Naive B cell (primary cell): Measurements from ENCODE around the gene VWF. TPM values are rescaled to one million over a fixed set of nuclear protein-coding genes. Genes with fewer than 3 reads are reported as not detected.
"Not testable (repeated sequence)": the region's sequence is repeated elsewhere in the genome, so short reads cannot be mapped to it uniquely, and the experiment has no call there.

ENCODE experiments used
- ATAC-seq, 2 donors: fragments of 150-1000 bp; cut with Tn5 transposase; 2 replicates each; pipeline ENCODE4 v1.10.0; 2021; ENCODE audit warnings: low read depth in 2 of 2, mild to moderate bottlenecking in 2 of 2, moderate library complexity in 2 of 2
- DNase-seq: peaks from one replicate; pipeline ENCODE4 v3.0.0; 2022
- H3K27ac Mint-ChIP-seq, 6 donors: one replicate each; pipeline ENCODE4 v1.8.0; 2020 to 2022; ENCODE audit warnings: mild to moderate bottlenecking in 6 of 6, mixed read lengths in 6 of 6, moderate library complexity in 5 of 6, inconsistent platforms in 2 of 6
- H3K27me3 Mint-ChIP-seq, 3 donors: one replicate each; pipeline ENCODE4 v1.8.0; 2021 to 2022; ENCODE audit warnings: mixed read lengths in 3 of 3, mild to moderate bottlenecking in 1 of 3
- H3K36me3 Mint-ChIP-seq, 2 donors: one replicate each; pipeline ENCODE4 v1.8.0; 2020 to 2022; ENCODE audit warnings: mixed read lengths in 2 of 2, inconsistent platforms in 1 of 2, mild to moderate bottlenecking in 1 of 2
- H3K4me1 Mint-ChIP-seq, 3 donors: one replicate each; pipeline ENCODE4 v1.8.0; 2020 to 2022; ENCODE audit warnings: mixed read lengths in 3 of 3, inconsistent platforms in 1 of 3, mild to moderate bottlenecking in 1 of 3, moderate library complexity in 1 of 3
- H3K4me3 Mint-ChIP-seq, 8 donors: one replicate each; pipeline ENCODE4 v1.8.0; 2020 to 2022; ENCODE audit warnings: mild to moderate bottlenecking in 8 of 8, mixed read lengths in 8 of 8, moderate library complexity in 8 of 8, inconsistent platforms in 2 of 8
- H3K9me3 Mint-ChIP-seq, 7 donors: one replicate each; pipeline ENCODE4 v1.8.0; 2020 to 2022; ENCODE audit warnings: mixed read lengths in 7 of 7, mild to moderate bottlenecking in 5 of 7, inconsistent platforms in 2 of 7, moderate library complexity in 1 of 7
- polyA plus RNA-seq, 6 donors: library from polyadenylated mRNA; unstranded; fragments of 300-500 nt; fragmentation: Illumina TruSeq; gene quantifications; one replicate each; pipeline ENCODE4 v1.2.3, GENCODE V29; 2021; ENCODE audit warnings: low read depth in 6 of 6

Gene VWF
- polyA plus RNA-seq, 6 donors from 2014 or later, result 0.03 to 0.08 TPM; not detected in 4

DNA sequence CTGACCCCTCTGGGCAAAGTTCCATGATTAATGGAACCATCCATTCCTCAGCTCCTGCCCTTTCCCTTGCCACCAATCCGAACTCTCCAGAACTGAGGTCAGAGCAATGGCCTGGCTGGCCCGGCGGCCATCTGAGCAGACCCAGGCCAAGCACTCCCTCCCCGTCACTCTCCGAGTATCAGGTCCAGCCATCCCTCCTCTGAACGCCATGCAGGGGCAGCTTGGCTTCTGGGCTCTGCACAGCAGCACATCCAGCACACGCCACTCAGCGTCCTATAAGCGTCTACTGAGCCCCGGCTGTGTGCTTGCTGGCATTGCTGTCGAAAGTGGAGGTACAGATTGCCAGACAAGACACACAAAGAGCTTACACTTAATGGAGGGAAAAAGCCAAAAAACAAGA, 34.3 kb upstream of the VWF start:
- no peak for ATAC-seq
- H3K27me3 Mint-ChIP-seq, result peaks cover 11 to 43% (median 33%) of the 10 kb centered on the region in 3 donors
- DNase-seq, result no peak
- H3K9me3 Mint-ChIP-seq, result no peaks in the 10 kb centered on the region
- no peaks in the 10 kb centered on the region for H3K36me3 Mint-ChIP-seq
- peaks cover 0 to 4% (median 2%) of the 10 kb centered on the region in 3 donors for H3K4me1 Mint-ChIP-seq
- peak overlapping the region in 1 of 6 donors; percentile 57 for H3K27ac Mint-ChIP-seq
- no peak overlapping the region for H3K4me3 Mint-ChIP-seq

DNA sequence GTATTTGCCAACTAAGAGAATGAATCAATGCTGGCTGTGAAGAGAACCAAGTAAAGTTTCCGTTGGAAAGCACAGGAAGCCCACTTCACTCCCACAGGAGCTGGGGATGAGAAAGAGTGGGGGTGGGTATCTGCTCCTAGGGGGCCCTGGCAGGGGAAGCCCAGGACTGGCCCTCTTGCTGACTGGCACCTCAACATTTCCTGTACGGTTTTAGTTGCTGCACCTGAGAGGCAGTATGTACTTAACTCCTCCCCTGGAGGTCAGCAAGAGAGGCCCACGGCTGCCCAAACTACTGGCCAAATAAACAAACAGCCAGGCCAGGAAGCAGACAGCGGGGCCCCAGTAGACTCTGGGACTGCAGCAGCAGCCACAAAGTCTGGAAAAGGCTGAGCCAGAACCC, 33.8 kb upstream of the VWF start:
- H3K4me1 Mint-ChIP-seq, result peaks cover 0 to 4% (median 2%) of the 10 kb centered on the region in 3 donors
- H3K36me3 Mint-ChIP-seq, result no peaks in the 10 kb centered on the region
- peak overlapping the region in 1 of 6 donors; percentile 38 for H3K27ac Mint-ChIP-seq

DNA sequence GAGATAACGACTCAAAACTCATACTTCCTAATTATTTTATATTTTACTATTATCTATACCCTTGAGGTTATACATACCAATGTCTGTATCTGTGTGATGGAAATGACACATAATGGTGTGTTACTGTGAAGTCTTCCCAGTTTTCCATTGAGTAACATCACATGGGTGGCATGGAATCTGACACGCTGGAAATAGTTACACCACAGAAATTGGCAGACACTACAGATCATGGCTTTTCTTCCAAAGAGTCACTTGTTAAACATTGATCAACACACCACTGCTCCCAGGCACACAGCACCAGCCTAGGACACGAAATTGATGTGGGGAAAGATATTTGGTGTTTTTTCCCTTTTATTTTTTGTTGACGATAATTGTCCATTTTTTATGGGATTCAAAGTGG, 33.0 kb upstream of the VWF start:
- Mint-ChIP-seq H3K4me3 (no peak overlapping the region), H3K27ac (no peak overlapping the region), H3K9me3 (no peaks in the 10 kb centered on the region), H3K36me3 (no peaks in the 10 kb centered on the region), H3K4me1 (peaks cover 0 to 4% (median 2%) of the 10 kb centered on the region in 3 donors), H3K27me3 (peaks cover 11 to 43% (median 33%) of the 10 kb centered on the region in 3 donors)
- no peak for ATAC-seq
- no peak for DNase-seq

More for the DNA sequence above, 33.8 kb upstream of the VWF start:
- DNase-seq (no peak), ATAC-seq (no peak)
- no peak overlapping the region for H3K4me3 Mint-ChIP-seq
- H3K9me3 Mint-ChIP-seq, result no peaks in the 10 kb centered on the region
- H3K27me3 Mint-ChIP-seq, result peaks cover 11 to 43% (median 33%) of the 10 kb centered on the region in 3 donors

DNA sequence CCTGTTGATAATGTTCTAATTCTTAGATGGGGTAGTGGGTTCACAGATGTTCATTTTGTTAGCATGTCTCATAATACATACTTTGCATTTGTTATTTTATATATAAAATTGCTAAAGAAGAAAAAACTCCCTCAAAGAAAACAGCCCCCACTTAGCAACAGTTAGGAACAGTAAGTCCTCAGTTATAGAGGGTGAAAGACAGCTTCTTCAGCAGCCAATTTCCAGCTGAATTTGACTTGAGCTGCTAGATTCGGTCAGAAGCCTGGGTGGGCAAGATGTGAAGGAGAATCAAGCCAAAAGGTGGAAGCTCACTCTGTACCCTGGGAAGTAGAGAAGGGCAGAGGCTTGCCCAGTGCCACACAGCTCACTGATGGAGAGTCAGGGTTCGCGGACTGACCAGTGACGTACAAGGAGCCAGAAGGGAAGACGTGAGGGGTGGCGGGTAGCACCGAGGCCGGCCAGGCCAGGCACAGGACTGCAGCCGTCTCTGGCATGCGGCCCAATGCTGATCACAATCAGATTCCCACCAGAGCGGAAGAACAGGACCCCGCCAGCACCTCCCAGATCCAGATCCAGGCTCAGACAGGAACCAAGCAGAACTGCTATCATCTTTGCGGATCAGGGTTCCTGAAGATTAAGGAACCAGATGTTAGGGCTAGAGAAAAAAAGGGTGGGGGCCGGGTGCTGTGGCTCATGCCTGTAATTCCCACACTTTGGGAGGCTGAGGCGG, 30.4 kb upstream of the VWF start:
- Mint-ChIP-seq H3K36me3 (no peaks in the 10 kb centered on the region), H3K27ac (peak overlapping the region in 1 of 6 donors; percentile 74), H3K4me1 (peaks cover 0 to 4% (median 2%) of the 10 kb centered on the region in 3 donors), H3K27me3 (peaks cover 5 to 25% (median 17%) of the 10 kb centered on the region in 3 donors), H3K4me3 (no peak overlapping the region), H3K9me3 (no peaks in the 10 kb centered on the region)
- ATAC-seq, result no peak
- no peak for DNase-seq

DNA sequence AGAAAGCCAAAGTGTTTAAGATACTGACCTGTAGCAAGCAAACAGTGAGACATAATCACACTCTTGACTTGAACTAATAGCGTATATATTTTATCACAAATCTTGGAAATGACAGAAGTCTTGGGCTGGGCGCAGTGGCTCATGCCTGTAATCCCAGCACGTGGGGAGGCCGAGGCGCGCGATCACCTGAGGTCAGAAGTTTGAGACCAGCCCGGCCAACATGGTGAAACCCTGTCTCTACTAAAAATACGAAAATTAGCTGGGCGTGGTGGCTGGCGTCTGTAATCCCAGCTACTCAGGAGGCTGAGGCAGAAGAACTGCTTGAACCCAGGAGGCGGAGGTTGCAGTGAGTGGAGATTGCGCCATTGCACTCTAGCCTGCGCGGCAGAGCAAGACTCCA, 24.3 kb upstream of the VWF start:
- H3K4me1 Mint-ChIP-seq, result peaks cover 5 to 19% (median 16%) of the 10 kb centered on the region in 3 donors
- peak overlapping the region in 1 of 6 donors; percentile 12 for H3K27ac Mint-ChIP-seq
- not testable (repeated sequence) for H3K27me3 Mint-ChIP-seq, H3K9me3 Mint-ChIP-seq, H3K36me3 Mint-ChIP-seq, DNase-seq, H3K4me3 Mint-ChIP-seq, ATAC-seq

DNA sequence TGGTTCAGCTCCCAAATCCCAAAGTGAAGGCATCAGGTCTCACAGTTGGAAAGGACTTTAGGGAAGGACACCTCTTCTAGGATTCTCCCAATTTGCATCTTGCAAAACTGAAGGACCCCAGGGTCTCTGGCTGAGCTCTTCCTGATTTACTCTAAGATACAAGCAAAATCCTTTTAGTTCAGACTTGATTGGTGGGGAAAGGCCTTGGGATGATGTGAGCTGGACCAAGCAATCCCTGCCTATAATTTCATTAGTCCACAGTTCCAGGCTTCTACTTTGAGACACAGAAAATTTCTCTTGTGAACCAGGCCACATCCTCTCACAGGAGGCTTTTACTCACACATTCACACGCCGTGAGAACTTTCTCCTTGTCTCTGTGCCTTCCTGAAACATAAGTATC, 23.6 kb upstream of the VWF start:
- H3K27me3 Mint-ChIP-seq, result peaks cover 0 to 6% (median 0%) of the 10 kb centered on the region in 3 donors
- DNase-seq (no peak), ATAC-seq (no peak)
- no peak overlapping the region for H3K4me3 Mint-ChIP-seq
- H3K4me1 Mint-ChIP-seq, result peaks cover 5 to 21% (median 18%) of the 10 kb centered on the region in 3 donors
- no peaks in the 10 kb centered on the region for H3K36me3 Mint-ChIP-seq
- H3K9me3 Mint-ChIP-seq, result no peaks in the 10 kb centered on the region
- peak overlapping the region in 2 of 6 donors; percentile 5 to 38 for H3K27ac Mint-ChIP-seq

DNA sequence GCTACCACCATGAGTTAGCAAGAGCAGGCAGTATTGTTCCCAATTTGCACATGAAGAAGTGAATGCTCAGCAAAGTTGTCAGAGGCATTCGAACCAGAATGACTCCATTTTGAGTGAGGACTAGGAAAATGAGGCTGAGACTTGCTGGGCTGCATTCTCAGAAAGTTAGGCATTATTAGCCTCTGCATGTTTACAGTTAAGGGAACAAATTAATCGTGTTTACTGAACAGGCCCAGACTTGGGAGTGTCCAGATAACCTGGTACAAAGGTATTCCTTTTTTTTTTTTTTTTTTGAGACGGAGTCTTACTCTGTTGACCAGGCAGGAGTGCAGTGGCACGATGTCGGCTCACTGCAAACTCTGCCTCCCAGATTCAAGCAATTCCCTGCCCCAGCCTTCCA, 22.5 kb upstream of the VWF start:
- H3K4me3 Mint-ChIP-seq, result no peak overlapping the region
- H3K9me3 Mint-ChIP-seq, result no peaks in the 10 kb centered on the region
- H3K27ac Mint-ChIP-seq, result peak overlapping the region in 1 of 6 donors; percentile 6
- no peak for ATAC-seq
- no peaks in the 10 kb centered on the region for H3K36me3 Mint-ChIP-seq
- DNase-seq, result no peak
- H3K4me1 Mint-ChIP-seq, result peaks cover 12 to 28% (median 26%) of the 10 kb centered on the region in 3 donors
- H3K27me3 Mint-ChIP-seq, result peaks cover 0 to 10% (median 0%) of the 10 kb centered on the region in 3 donors

DNA sequence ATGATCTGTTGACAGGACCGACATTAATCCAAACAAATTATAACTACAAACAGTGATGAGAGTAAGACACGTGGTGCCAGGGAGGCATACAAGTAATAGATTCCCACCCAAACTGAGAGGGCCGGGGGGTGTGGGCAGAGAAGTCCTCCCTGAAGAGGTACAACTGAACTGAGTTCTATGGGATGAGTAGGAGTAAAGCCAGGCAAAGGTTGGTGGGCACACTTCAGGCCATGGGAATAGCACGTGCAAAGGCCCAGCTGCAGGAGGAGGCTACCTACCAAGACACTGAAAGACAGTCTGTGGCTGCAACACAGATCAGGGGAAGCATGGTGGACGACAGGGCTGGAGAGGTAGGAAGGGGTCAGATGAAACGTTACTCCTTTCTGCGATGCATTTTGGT, 22.0 kb upstream of the VWF start:
- ATAC-seq, result no peak
- Mint-ChIP-seq H3K27me3 (peaks cover 0 to 10% (median 0%) of the 10 kb centered on the region in 3 donors), H3K27ac (peak overlapping the region in 2 of 6 donors; percentile 3 to 6), H3K36me3 (peaks cover 0 to 2% of the 10 kb centered on the region in 2 donors), H3K9me3 (no peaks in the 10 kb centered on the region), H3K4me3 (no peak overlapping the region), H3K4me1 (peaks cover 15 to 31% (median 30%) of the 10 kb centered on the region in 3 donors)
- no peak for DNase-seq

DNA sequence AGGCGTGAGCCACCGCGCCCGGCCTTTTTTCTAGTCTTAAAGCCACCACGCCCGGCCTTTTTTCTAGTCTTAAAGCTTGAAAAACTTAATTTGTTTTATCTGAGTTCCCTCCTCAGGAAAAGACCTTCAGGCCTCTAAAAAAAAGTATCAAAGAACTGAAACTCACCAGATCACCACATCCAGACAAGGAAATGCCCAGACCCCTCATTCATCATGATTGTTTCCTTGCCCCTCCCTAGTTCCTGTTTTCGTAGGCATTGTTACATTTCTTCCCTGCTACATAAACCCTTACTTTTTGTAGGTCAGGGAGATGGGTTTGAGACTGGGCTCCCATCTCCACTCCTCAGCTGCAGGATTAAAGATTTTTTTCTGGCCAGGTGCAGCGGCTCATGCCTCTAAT, 21.1 kb upstream of the VWF start:
- H3K27me3 Mint-ChIP-seq, result peaks cover 0 to 10% (median 0%) of the 10 kb centered on the region in 3 donors
- H3K4me3 Mint-ChIP-seq, result peak overlapping the region; percentile 21 to 73 (median 38)
- ATAC-seq, result peak in 1 of 2 donors; percentile 11
- H3K36me3 Mint-ChIP-seq, result peaks cover 0 to 10% of the 10 kb centered on the region in 2 donors
- DNase-seq, result peak; percentile 36
- H3K9me3 Mint-ChIP-seq, result peaks cover 0 to 3% (median 0%) of the 10 kb centered on the region in 7 donors
- H3K27ac Mint-ChIP-seq, result peak overlapping the region in 4 of 6 donors; percentile 49 to 92 (median 62)
- H3K4me1 Mint-ChIP-seq, result peaks cover 25 to 40% (median 40%) of the 10 kb centered on the region in 3 donors

DNA sequence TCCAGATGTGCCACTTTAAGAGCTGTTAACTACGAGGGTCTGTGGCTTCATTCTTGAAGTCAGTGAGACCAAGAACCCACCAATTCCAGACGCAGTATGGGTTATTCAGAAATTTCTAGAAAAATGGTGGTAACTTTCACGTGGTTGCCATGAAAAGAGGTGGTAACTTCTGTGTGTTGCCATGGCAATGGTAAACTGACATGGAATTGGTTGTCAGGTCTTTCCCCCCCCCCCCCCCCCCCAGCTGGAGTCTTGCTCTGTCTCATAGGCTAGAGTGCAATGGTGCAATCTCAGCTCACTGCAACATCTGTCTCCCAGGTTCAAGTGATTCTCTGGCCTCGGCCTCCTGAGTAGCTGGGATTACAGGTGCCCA, 18.8 kb upstream of the VWF start:
- peak overlapping the region in 1 of 8 donors; percentile 56 for H3K4me3 Mint-ChIP-seq
- no peak for DNase-seq
- peak overlapping the region in 2 of 6 donors; percentile 20 to 74 for H3K27ac Mint-ChIP-seq

DNA sequence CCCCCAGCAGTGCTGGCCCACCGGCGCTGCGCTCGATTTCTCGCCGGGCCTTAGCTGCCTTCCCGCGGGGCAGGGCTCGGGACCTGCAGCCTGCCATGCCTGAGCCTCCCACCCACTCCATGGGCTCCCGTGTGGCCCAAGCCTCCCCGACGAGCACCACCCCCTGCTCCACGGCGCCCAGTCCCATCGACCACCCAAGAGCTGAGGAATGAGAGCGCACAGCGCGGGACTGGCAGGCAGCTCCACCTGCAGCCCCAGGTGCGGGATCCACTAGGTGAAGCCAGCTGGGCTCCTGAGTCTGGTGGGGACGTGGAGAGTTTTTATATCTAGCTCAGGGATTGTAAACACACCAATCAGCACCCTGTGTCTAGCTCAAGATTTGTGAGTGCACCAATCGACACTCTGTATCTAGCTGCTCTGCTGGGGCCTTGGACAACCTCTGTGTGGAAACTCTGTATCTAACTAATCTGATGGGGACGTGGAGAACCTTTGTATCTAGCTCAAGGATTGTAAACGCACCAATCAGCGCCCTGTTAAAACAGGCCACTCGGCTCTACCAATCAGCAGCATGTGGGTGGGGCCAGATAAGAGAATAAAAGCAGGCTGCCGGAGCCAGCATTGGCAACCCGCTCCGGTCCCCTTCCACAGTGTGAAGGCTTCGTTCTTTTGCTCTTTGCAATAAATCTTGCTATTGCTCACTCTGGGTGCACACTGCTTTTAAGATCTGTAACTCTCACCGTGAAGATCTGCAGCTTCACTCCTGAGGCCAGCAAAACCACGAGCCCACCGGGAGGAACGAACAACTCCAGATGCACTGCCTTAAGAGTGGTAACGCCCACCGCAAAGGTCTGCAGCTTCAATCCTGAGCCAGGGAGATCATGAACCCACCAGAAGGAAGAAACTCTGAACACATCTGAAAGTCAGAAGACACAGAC, 18.2 kb upstream of the VWF start:
- not testable (repeated sequence) for H3K9me3 Mint-ChIP-seq, DNase-seq, ATAC-seq, H3K27me3 Mint-ChIP-seq
- peaks cover 44 to 64% (median 61%) of the 10 kb centered on the region in 3 donors for H3K4me1 Mint-ChIP-seq
- peak overlapping the region in 4 of 6 donors; percentile 20 to 88 (median 76) for H3K27ac Mint-ChIP-seq
- H3K36me3 Mint-ChIP-seq, result peaks cover 7 to 14% of the 10 kb centered on the region in 2 donors
- H3K4me3 Mint-ChIP-seq, result peak overlapping the region in 6 of 8 donors; percentile 25 to 87 (median 58)

More for the DNA sequence above, 18.8 kb upstream of the VWF start:
- peaks cover 42 to 60% (median 58%) of the 10 kb centered on the region in 3 donors for H3K4me1 Mint-ChIP-seq
- H3K9me3 Mint-ChIP-seq, result peaks cover 0 to 5% (median 0%) of the 10 kb centered on the region in 7 donors
- peaks cover 7 to 14% of the 10 kb centered on the region in 2 donors for H3K36me3 Mint-ChIP-seq
- peaks cover 0 to 5% (median 0%) of the 10 kb centered on the region in 3 donors for H3K27me3 Mint-ChIP-seq
- ATAC-seq, result no peak

DNA sequence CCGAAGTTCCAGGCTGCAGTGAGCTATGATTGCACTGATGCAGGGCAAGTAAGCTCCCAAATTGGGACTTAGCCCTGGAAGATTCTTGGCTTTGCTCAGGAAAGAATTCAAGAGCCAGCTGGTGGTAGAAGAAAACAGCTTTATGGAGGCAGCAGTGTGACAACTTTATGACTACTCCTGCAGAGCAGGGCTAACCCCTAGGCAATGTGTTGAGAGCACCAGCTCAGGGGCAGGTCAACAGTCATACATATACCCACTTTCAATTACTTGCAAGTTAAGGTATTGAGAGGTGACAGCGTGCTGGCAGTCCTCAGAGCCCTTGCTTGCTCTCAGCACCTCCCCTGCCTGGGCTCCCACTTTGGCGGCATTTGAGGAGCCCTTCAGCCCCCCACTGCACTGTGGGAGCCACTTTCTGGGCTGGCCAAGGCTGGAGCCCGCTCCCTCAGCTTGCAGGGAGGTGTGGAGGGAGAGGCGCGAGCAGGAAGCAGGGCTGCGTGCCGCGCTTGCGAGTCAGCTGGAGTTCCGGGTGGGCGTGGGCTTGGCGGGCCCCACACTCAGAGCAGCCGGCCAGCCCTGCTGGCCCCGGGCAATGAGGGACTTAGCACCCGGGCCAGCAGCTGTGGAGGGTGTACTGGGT, 17.4 kb upstream of the VWF start:
- peaks cover 44 to 64% (median 61%) of the 10 kb centered on the region in 3 donors for H3K4me1 Mint-ChIP-seq
- DNase-seq, ATAC-seq, H3K27me3 Mint-ChIP-seq, H3K9me3 Mint-ChIP-seq: not testable (repeated sequence)
- H3K36me3 Mint-ChIP-seq, result peaks cover 7 to 14% of the 10 kb centered on the region in 2 donors
- H3K4me3 Mint-ChIP-seq, result peak overlapping the region in 4 of 8 donors; percentile 72 to 88 (median 85)
- peak overlapping the region in 4 of 6 donors; percentile 87 to 98 (median 96) for H3K27ac Mint-ChIP-seq
